ENCODE results near the gene ACAA1.

ACAA1 gene

DNA sequence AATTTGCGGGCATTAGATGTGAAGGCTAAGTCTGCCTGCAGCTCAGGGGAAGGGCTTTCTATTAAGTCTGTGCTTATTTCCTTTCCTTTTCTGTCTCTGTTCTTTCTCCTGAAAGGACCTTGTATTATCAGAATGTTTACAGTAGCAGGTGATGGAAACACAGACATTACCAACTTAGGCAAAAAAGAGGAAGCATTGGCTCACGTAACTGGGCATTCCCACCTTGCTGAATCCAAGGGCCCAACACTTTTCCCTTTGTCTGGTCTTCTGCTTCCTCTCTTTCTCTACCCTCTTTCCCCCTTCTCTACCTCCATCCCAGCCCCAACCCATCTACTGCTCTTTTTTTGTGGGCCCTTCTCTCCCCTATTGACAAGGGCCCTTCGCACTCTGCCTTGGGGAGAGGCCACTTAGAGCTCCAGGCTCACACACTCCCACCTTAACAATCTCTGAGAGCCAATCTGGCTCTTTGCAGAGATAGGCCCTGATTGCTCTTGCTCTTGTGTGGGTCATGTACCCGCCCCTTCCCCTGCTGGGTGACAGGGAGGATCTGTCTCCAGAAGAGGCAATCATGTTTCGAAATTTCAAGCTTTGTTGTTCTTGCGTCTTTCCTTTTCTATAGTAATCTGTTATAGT lies 35.0 kb downstream of the ACAA1 start:
- TF ChIP-seq ZFX (IDR thresholded peaks at IDR 0.05; ENCODE audit: borderline replicate concordance): no peak
- TF ChIP-seq, protein P1, sequence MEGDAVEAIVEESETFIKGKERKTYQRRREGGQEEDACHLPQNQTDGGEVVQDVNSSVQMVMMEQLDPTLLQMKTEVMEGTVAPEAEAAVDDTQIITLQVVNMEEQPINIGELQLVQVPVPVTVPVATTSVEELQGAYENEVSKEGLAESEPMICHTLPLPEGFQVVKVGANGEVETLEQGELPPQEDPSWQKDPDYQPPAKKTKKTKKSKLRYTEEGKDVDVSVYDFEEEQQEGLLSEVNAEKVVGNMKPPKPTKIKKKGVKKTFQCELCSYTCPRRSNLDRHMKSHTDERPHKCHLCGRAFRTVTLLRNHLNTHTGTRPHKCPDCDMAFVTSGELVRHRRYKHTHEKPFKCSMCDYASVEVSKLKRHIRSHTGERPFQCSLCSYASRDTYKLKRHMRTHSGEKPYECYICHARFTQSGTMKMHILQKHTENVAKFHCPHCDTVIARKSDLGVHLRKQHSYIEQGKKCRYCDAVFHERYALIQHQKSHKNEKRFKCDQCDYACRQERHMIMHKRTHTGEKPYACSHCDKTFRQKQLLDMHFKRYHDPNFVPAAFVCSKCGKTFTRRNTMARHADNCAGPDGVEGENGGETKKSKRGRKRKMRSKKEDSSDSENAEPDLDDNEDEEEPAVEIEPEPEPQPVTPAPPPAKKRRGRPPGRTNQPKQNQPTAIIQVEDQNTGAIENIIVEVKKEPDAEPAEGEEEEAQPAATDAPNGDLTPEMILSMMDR (IDR thresholded peaks at IDR 0.05): no peak
- no peak overlapping the region for H3K27ac ChIP-seq

DNA sequence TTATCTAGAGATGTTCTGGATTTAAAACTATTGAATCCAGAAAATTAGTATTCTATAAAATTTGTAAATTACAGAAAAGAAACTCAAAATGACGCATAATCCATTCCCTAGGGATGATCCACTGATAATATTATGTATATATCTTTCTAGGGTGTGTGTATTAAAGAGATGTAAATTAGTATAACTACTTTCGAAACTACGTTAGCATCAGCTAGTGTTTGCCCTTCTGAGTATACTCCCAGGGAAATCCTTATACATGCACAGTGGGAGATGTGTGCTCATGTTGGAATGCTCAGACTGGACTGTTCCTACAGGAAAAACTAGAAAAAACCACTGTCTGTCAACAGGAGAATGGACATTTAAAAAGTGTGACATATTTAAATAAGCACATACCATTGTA lies 36.4 kb downstream of the ACAA1 start:
- TF ChIP-seq, protein P1 (IDR thresholded peaks at IDR 0.05): no peak
- TF ChIP-seq ZFX (IDR thresholded peaks at IDR 0.05; ENCODE audit: borderline replicate concordance): no peak
- H3K27ac ChIP-seq: no peak overlapping the region

DNA sequence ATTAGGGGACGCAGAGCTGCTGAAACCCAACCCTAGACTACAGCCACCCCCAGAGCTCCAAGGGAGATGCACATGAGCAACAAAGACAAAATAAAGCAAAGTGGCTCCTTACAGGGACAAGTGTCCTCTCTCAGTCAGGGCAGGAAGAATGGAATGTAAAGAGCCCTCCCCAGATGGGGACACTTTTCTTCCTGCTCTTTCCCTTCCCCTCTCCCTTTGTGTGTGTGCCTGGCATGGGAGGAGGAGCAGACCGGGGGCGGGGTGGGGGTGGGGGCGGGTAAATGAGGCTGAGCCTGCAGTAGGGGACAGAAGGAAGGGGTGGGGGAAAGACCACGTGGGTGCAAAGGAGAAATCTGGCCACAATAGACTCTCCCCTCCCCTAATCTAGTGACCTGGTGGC lies 37.4 kb downstream of the ACAA1 start:
- TF ChIP-seq, protein P1 (IDR thresholded peaks at IDR 0.05): no peak
- no peak for TF ChIP-seq ZFX (IDR thresholded peaks at IDR 0.05; ENCODE audit: borderline replicate concordance)
- no peak overlapping the region for H3K27ac ChIP-seq

DNA sequence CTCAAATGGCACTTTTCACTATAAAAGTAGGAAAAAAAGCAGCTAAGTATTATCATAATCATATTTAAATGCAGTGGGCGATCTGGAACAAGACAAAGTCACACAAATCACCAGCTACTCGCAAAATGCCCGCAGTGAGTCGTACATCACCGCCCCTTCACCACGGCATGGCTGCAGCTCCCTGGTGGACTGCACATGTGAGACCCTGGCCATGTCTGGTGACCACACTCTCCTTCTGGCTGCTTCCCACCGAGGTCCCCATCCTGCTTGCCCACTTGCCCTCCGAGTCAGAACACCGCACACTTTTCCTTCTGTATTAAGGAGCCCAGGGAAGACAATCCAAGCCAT lies 38.6 kb downstream of the ACAA1 start:
- TF ChIP-seq, protein P1 (IDR thresholded peaks at IDR 0.05): no peak
- TF ChIP-seq ZFX (IDR thresholded peaks at IDR 0.05; ENCODE audit: borderline replicate concordance): no peak
- H3K27ac ChIP-seq: no peak overlapping the region

DNA sequence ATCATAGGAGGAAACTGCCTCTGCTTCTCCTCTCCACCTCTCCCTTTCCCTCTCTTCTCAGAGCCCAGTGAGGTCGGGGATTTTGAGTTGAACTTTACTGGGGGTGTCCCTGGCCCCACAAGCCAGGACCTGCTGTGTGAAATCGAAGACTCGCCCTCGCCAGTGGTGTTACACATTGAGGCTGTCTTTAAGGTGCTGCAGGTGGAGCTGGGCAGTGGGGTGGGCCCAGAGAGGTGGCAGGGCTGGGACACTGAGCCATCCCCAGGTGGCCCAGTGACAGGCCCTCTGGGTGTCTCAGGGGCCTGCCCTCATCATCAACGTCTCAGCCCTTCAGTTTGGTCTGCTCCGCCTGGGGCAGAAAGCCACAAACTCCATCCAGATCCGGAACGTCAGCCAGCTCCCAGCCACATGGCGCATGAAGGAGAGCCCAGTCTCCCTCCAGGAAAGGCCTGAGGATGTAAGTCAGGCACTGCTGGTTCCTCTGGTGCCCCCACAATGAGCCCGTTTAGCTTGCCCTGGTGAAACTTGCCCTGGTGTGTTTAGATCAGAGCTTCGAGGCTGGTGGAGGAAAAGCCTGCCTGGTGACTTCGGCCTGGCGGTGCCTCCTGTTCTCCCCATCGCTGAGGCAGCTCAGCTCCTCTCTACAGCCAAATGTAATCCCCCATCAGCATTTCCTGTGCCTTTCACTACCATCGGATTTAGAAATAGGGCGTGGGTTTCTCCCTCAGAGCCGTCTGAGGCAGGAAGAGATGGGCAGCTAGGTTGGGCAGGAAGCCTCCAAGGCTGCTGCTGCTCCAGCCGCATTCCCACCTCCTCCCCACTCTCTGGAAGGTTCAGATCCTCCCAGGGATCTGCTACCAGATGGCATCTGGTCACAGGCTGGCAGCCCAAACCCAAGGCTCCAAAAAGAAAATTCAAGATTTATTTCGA lies 39.2 kb downstream of the ACAA1 start:
- TF ChIP-seq, protein P1 (IDR thresholded peaks at IDR 0.05): no peak
- TF ChIP-seq ZFX (IDR thresholded peaks at IDR 0.05; ENCODE audit: borderline replicate concordance): no peak
- H3K27ac ChIP-seq: no peak overlapping the region

DNA sequence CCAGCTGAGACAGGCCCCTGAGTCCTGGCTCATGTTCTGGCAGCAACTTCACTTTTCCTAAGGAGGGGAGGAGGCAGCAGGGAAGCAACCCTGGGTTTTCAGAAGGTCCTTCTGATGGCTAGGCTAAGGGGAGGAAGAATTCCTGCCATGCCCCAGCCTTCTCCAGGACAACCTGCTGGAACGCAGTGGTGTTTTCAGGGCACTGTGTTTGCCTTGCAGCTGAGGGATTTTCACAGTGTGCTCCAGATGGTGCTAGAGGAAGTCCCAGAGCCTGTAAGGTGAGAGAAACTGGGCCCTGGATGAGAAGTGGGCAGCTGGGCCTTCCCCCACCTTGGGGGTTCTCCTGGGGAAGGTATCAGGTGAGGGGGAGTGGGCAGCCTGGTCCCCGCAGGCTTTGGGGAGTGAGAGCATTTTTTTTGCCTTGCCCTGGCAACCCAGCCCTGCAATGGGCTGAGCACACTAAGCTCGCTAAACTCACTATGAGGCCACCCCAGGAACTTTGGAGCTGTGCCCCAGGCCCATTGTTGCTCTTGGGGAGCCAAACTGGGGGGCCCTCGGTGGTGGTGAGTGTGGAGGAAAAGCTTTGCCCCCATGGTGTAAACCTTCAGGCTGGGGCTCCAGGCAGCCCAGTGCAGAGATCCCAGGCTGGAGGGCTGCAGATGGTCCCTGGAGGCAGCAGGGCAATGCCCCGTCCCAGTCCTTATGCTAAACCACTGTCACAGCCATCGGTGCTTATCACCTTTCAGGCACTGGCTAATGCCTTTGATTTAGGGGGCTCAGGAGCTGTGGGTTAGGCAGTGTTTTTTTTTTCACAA lies 41.1 kb downstream of the ACAA1 start:
- TF ChIP-seq, protein P1 (IDR thresholded peaks at IDR 0.05): no peak
- TF ChIP-seq ZFX (IDR thresholded peaks at IDR 0.05; ENCODE audit: borderline replicate concordance): no peak
- H3K27ac ChIP-seq: no peak overlapping the region
